IMR-90 (cell line): Measurements from ENCODE around the gene DACH1. TPM values are rescaled to one million over a fixed set of nuclear protein-coding genes. Genes with fewer than 3 reads are reported as not detected.

Experiments used
- ATAC-seq: fragments of 200-7000 bp; cut with Tn5 transposase; 2 replicates; pipeline ENCODE4 v1.9.1; 2020; ENCODE audit warnings: low read depth, mild to moderate bottlenecking, moderate library complexity
- BruUV-seq: library from RNA; stranded (reverse); fragments of 400-500 nt; replicated peaks from 2 replicates; lab custom pipeline; 2021; lab: Mats Ljungman, UMichigan
- CTCF ChIA-PET: fragments of 300-600 bp; formaldehyde crosslinking; extraction: SDS; loops from one replicate; lab custom pipeline; 2021; ENCODE audit warnings: antibody characterized with exemption; lab: Yijun Ruan, JAX
- POLR2A ChIA-PET: fragments of 300-600 bp; sonication (Branson Sonifier 250); formaldehyde crosslinking; loops from one replicate; lab custom pipeline; 2022; ENCODE audit warnings: antibody characterized with exemption; ENCODE audit not compliant: unreplicated experiment; lab: Charles Lee
- DNase-seq: peaks from one replicate; pipeline ENCODE4 v3.0.0; 2013
- H2AFZ ChIP-seq: replicated peaks from 2 replicates; pipeline ENCODE3; 2013; ENCODE audit warnings: low read length, mild to moderate bottlenecking; ENCODE audit not compliant: poor library complexity
- H2AK5ac ChIP-seq: 2 replicates; pipeline ENCODE4 v1.6.1; 2013; ENCODE audit warnings: low read depth, low read length, inconsistent platforms
- H2AK9ac ChIP-seq: replicated peaks from 2 replicates; pipeline ENCODE3; 2013; ENCODE audit warnings: mild to moderate bottlenecking, low read depth, low read length, moderate library complexity; ENCODE audit not compliant: poor library complexity
- H2BK120ac ChIP-seq: 2 replicates; pipeline ENCODE4 v1.6.1; 2013; ENCODE audit warnings: low read depth, low read length, inconsistent platforms
- H2BK15ac ChIP-seq: 3 replicates; pipeline ENCODE4 v1.6.1; 2013; ENCODE audit warnings: low read depth, low read length, inconsistent platforms
- H2BK20ac ChIP-seq: 2 replicates; pipeline ENCODE4 v1.6.1; 2013; ENCODE audit warnings: low read depth, mild to moderate bottlenecking, inconsistent platforms, low read length, moderate library complexity
- H2BK5ac ChIP-seq: 2 replicates; pipeline ENCODE4 v1.6.1; 2013; ENCODE audit warnings: mild to moderate bottlenecking, low read depth, low read length, inconsistent platforms; ENCODE audit not compliant: poor library complexity, severe bottlenecking
- H3K14ac ChIP-seq: replicated peaks from 2 replicates; pipeline ENCODE4 v1.6.1; 2013; ENCODE audit warnings: low read depth, low read length, inconsistent platforms
- H3K18ac ChIP-seq: 2 replicates; pipeline ENCODE4 v1.6.1; 2013; ENCODE audit warnings: low read depth, low read length, control low read depth
- H3K23ac ChIP-seq: 2 replicates; pipeline ENCODE4 v1.6.1; 2013; ENCODE audit warnings: low read depth, low read length, inconsistent platforms
- H3K27ac ChIP-seq: 2 replicates; pipeline ENCODE4 v1.5.1; 2013; ENCODE audit warnings: mild to moderate bottlenecking, control low read depth, low read length; ENCODE audit not compliant: insufficient read depth
- H3K27me3 ChIP-seq: 2 replicates; pipeline ENCODE4 v1.6.1; 2013; ENCODE audit warnings: low read length; ENCODE audit not compliant: control insufficient read depth, insufficient read depth
- H3K36me3 ChIP-seq: 2 replicates; pipeline ENCODE4 v1.6.1; 2013; ENCODE audit warnings: low read length, mixed read lengths; ENCODE audit not compliant: control insufficient read depth, insufficient read depth
- H3K4ac ChIP-seq: 2 replicates; pipeline ENCODE4 v1.6.1; 2013; ENCODE audit warnings: low read depth, low read length, inconsistent platforms
- H3K4me1 ChIP-seq: 2 replicates; pipeline ENCODE4 v1.6.1; 2013; ENCODE audit warnings: low read length, mixed read lengths; ENCODE audit not compliant: control insufficient read depth, insufficient read depth
- H3K4me2 ChIP-seq: 2 replicates; pipeline ENCODE4 v1.6.1; 2013; ENCODE audit warnings: low read depth, mild to moderate bottlenecking, control low read depth, low read length, moderate library complexity
- H3K4me3 ChIP-seq: 2 replicates; pipeline ENCODE4 v1.5.1; 2013; ENCODE audit warnings: low read depth, mild to moderate bottlenecking, control low read depth, low read length, moderate library complexity; ENCODE audit not compliant: insufficient read depth
- H3K56ac ChIP-seq: 2 replicates; pipeline ENCODE4 v1.6.1; 2013; ENCODE audit warnings: low read length, inconsistent platforms; ENCODE audit not compliant: insufficient read depth; ENCODE audit errors: extremely low read depth
- H3K79me1 ChIP-seq, 2 experiments: 2 replicates each; pipeline ENCODE4 v1.6.1; 2013; ENCODE audit warnings: low read length in 2 of 2, inconsistent platforms in 1 of 2, low read depth in 1 of 2
- H3K9ac ChIP-seq: 2 replicates; pipeline ENCODE4 v1.6.1; 2013; ENCODE audit warnings: low read depth, low read length, control low read depth
- H3K9me1 ChIP-seq: 2 replicates; pipeline ENCODE4 v1.6.1; 2013; ENCODE audit warnings: low read length, inconsistent platforms; ENCODE audit not compliant: insufficient read depth
- H3K9me3 ChIP-seq: 2 replicates; pipeline ENCODE4 v1.6.1; 2013; ENCODE audit warnings: low read length; ENCODE audit not compliant: control insufficient read depth, insufficient read depth
- H4K20me1 ChIP-seq: 2 replicates; pipeline ENCODE4 v1.6.1; 2013; ENCODE audit warnings: low read length, inconsistent platforms; ENCODE audit not compliant: insufficient read depth
- H4K5ac ChIP-seq: 2 replicates; pipeline ENCODE4 v1.6.1; 2013; ENCODE audit warnings: mild to moderate bottlenecking, low read depth, low read length, control low read depth
- H4K8ac ChIP-seq, 2 experiments: 2 replicates each; pipeline ENCODE4 v1.6.1; 2013; ENCODE audit warnings: low read depth in 2 of 2, low read length in 2 of 2, control low read depth in 1 of 2, inconsistent platforms in 1 of 2
- H4K91ac ChIP-seq: 2 replicates; pipeline ENCODE4 v1.6.1; 2013; ENCODE audit warnings: low read depth, low read length, inconsistent platforms; ENCODE audit not compliant: insufficient read depth
- CHD1 ChIP-seq: IDR thresholded peaks from 2 replicates; pipeline ENCODE4 v1.6.1; 2012; ENCODE audit warnings: low read depth, low read length, improper control_type of control experiment
- FOS ChIP-seq: fragments of 150-350 bp; IDR thresholded peaks from 2 replicates; pipeline ENCODE4 v1.6.1; 2016; ENCODE audit warnings: low read depth, low read length
- MAFK ChIP-seq: IDR thresholded peaks from 2 replicates; pipeline ENCODE4 v1.6.1; 2012; ENCODE audit warnings: low read depth, low read length, improper control_type of control experiment
- MXI1 ChIP-seq: IDR thresholded peaks from 2 replicates; pipeline ENCODE4 v1.6.1; 2012; ENCODE audit warnings: low read depth, mild to moderate bottlenecking, low read length, moderate library complexity, borderline replicate concordance
- SMC3 ChIP-seq: fragments of 150-350 bp; IDR thresholded peaks from 2 replicates; pipeline ENCODE4 v1.6.1; 2016; ENCODE audit warnings: low read depth, mild to moderate bottlenecking, antibody characterized with exemption, low read length, moderate library complexity
- WGBS, 2 experiments: methylation state at CpG; one replicate each; pipeline versions ENCODE4 v1.1.5 to v1.1.7; 2013; ENCODE audit warnings: missing lambda C conversion rate in 2 of 2; ENCODE audit not compliant: insufficient read length in 1 of 2; ENCODE audit errors: extremely low coverage in 2 of 2; 5-methylcytosine and 5-hydroxymethylcytosine counted together
- dilution Hi-C: fragments of 300-500 bp; cut with HindIII; formaldehyde crosslinking; loops from one replicate; pipeline ENCODE4 v1.14.3; 2018; ENCODE audit warnings: low sequenced_read_pairs; ENCODE audit not compliant: unreplicated experiment
- in situ Hi-C: fragments of 300-500 bp; cut with MboI; formaldehyde crosslinking; loops from 3 replicates; pipeline ENCODE4 v1.14.3; 2019; ENCODE audit warnings: low sequenced_read_pairs, inconsistent platforms, mixed read lengths
- intact Hi-C: fragments of 100-400 bp; cut with micrococcal nuclease; formaldehyde crosslinking; loops from 2 replicates; pipeline ENCODE4 v1.10.0; 2022
- polyA plus RNA-seq, 3 experiments: library from polyadenylated mRNA; depleted of rRNA; stranded (reverse); fragments of >200 nt; gene quantifications; 2 replicates each; pipeline ENCODE4 v1.2.3, GENCODE V29; 2012; ENCODE audit warnings: low replicate concordance in 1 of 3
- total RNA-seq: library from RNA; depleted of rRNA; stranded (reverse); fragments of >200 nt; gene quantifications from 2 replicates; pipeline ENCODE4 v1.2.3, GENCODE V29; 2012

The DACH1 gene
- total and polyA plus RNA-seq, 2 of the 4 experiments (the other 2 are of a cell fraction), result not detected

DNA sequence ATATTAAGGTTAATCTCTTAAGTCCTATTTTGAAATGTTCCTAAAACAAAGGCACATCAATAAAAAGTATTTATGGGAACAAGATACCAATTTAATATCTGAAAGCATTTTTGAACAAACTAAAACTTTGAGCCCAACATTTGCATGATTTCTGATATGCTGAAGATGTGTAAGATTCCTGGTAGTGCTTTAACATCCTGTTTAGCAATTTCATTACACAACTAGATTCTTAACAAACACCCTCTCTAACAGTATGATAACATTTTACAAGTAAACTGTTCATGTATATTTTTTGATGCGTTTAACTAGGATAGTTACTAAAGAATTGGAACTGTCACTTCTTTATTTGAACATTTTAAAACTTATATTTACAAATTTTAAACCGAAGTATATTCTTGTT, 63.9 kb downstream of the DACH1 start:
- Histone ChIP-seq H3K4ac (no peak overlapping the region), H3K79me1 (no peaks in the 10 kb centered on the region), H3K36me3 (no peaks in the 10 kb centered on the region), H2BK15ac (no peak overlapping the region), H4K5ac (no peak overlapping the region), H3K14ac (no peak overlapping the region), H3K27me3 (no peaks in the 10 kb centered on the region), H2AFZ (no peak overlapping the region), H2AK5ac (no peak overlapping the region), H2AK9ac (no peak overlapping the region), H4K91ac (no peak overlapping the region), H2BK20ac (no peak overlapping the region), H2BK5ac (no peak overlapping the region), H3K4me3 (no peak overlapping the region), H4K20me1 (no peaks in the 10 kb centered on the region), H4K8ac (no peak overlapping the region), H3K9me1 (no peaks in the 10 kb centered on the region), H3K4me2 (no peak overlapping the region), H3K9me3 (no peaks in the 10 kb centered on the region), H3K18ac (no peak overlapping the region), H3K23ac (no peak overlapping the region), H3K56ac (no peak overlapping the region), H3K4me1 (no peaks in the 10 kb centered on the region), H2BK120ac (no peak overlapping the region), H3K9ac (no peak overlapping the region), H3K27ac (no peak overlapping the region)
- no peak for TF ChIP-seq MXI1
- no peak for TF ChIP-seq MAFK
- TF ChIP-seq CHD1, result no peak
- TF ChIP-seq SMC3, result no peak
- TF ChIP-seq FOS, result no peak
- dilution Hi-C loops (no loop called here), intact Hi-C loops (no loop called here), in situ Hi-C loops (no loop called here)
- ChIA-PET POLR2A (no interaction called here), CTCF (no interaction called here)
- no TSS peak for BruUV-seq
- ATAC-seq, result no peak
- no peak for DNase-seq
- WGBS, 2 experiments, result no CpG with 5 or more reads among the region's 2 CpGs
